Frontal cortex (tissue), 4 donors: ENCODE results near the gene CDC14A. TPM values are rescaled to one million over a fixed set of nuclear protein-coding genes. Genes with fewer than 3 reads are reported as not detected.

ENCODE experiments used
- DNase-seq, 2 donors: peaks; one replicate each; pipeline ENCODE4 v3.0.0; 2012; ENCODE audit warnings: low spot score in 2 of 2
- FAIRE-seq: peaks from 2 replicates; lab custom pipeline; 2012; peaks lifted over from hg19 to GRCh38; lab: Jason Lieb, UNC
- total RNA-seq: library from RNA; depleted of rRNA; stranded (reverse); fragments of >200 nt; gene quantifications from one replicate; pipeline ENCODE4 v1.2.3, GENCODE V29; 2014
- donor health status: control.
- donor health status: control.
- donor health status: control.

CDC14A gene
- total RNA-seq, 1 donor from 2014 or later: 2.9 TPM

- FAIRE-seq (no peak), DNase-seq (no peak)
Measured at GRCh38 chr1:100469578-100469977, 117.3 kb downstream of the CDC14A start.

DNA sequence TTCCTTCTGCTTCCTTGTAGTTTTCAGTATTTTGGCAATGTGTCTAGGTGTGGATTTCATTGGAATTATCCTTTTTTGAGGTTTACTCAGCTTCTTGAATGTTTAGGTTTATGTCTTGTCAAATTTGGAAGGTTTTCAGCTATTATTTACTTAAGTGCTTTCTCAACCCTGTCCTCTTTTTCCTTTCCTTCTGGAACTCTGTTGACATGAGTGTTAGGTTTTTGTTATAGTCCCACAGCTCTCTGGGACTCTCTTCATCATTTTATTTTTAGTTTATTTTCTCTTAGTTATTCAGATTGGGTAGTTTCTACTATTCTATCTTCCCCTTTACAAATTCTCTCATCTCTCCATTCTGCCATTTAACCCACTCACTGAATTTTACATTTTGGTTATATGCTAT lies 122.5 kb downstream of the CDC14A start:
- DNase-seq (no peak), FAIRE-seq (no peak)

DNA sequence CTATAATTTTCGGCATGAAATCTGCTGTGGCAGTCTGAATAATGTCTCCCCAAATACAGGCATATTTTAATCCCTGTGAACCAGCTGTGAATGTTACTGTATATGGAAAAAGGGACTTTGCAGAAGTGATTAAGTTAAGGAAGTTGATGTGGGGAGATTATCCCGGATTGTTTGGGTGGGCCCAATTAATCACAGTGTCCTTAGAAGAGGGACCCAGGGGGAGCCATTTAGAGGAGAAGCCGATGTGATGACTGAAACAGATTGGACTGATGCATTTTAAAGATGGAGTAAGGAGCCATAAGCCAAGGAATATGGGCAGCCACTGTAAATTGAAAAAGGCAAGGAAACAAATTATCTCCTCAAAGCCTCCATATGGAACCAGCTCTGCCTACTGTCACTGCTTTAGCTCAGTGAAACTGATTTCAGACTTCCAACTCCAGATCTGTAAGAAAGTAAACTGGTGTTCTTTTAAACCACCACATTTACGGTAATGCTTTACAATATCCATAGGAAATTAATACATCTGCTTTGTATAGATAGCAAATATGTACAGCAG lies 124.5 kb downstream of the CDC14A start:
- DNase-seq (no peak), FAIRE-seq (no peak)

GRCh38 chr1:100478816-100479215 lies 126.5 kb downstream of the CDC14A start:
- DNase-seq (no peak), FAIRE-seq (no peak)

DNA sequence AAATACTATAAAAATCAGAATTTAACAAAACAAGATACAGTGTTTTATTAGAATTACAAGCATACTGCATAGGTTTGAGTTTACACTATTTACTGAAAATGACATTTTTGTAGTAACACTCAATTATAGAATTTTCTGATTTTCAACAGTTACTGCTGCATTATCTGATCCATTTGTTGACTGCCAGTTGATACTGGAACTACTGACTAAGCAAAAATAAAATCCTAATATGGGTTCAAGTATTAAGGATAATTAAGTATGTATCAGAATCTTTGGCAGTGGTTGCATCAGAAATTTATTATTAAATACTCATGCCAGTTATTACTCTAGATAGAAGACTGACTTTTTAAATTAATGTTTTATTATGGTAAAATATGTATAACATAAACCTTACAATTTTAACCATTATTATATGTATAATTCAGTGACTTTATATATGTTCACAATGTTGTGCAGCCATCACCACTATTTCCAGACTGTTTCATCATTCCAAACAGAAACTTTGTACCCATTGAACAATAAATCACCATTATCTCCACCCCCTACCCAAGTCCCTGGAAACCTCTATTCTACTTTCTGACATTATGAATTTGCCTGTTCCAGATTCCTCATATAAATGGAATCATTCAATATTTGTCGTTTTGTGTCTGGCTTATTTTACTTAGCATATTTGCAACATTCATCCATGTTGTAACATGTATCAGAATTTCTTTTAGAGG lies 127.5 kb downstream of the CDC14A start:
- DNase-seq: no peak
- FAIRE-seq: peak; percentile 45

DNA sequence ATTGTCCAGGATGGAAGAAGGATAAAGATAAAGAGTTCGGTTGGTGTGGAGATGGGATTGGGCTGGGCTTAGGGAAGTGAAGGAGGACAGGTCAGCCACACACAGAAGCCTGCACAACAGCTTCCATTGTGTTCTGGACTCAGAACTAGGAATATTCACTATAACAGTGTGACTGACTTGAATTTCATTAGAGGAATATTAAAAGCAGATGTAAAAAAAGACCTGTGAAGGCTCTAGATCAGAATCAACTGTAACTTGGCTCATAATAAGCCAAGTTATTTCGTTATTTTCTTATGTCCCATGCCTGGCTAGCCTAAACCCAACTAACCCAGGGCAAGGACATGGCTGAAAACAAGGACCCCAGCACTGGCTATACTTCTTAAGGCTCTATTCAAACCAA lies 129.0 kb downstream of the CDC14A start:
- DNase-seq: no peak
- no peak for FAIRE-seq

- DNase-seq (no peak), FAIRE-seq (no peak)
Measured at GRCh38 chr1:100482167-100482566, 129.9 kb downstream of the CDC14A start.

- DNase-seq (no peak), FAIRE-seq (no peak)
Measured at GRCh38 chr1:100482748-100483147, 130.4 kb downstream of the CDC14A start.

DNA sequence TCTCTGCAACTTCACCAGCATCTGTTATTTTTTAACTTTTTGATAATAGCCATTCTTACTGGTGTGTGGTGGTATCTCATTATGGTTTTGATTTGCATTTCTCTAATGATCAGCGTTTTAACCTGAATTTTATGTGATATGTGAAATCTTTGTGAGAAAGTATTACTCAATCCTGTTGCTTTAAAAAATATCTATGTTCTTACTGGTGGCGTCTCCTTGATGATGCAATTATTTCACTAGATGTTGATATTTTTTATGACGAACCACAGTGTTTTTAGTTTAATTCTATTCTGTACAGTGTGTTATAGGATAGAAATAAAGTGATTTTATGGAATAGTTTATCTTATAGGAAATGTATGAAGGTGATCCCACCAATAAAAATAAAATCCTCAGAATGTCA lies 130.9 kb downstream of the CDC14A start:
- FAIRE-seq: no peak
- no peak for DNase-seq

DNA sequence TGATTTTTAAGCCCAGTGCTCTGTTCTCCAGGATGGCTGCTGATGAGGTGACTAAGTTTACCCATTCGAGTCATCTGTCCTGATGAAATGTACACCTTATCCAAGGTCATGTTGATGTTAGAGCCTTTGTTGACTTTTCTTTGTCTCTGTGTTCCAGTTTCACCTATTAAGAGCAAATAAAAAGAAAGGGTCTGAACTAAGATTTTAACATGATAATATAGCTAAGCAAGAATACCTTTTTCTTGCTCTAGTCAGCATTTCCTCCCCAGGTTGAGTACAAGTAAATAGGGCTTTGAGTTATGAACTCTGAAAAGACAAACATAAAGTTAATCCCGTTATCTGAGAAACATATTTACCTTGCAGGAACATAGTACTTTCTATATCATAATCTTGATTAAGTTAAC lies 133.6 kb downstream of the CDC14A start:
- no peak for DNase-seq
- no peak for FAIRE-seq

- no peak for FAIRE-seq
- DNase-seq: no peak
Measured at GRCh38 chr1:100494393-100495084, 142.2 kb downstream of the CDC14A start.

- no peak for FAIRE-seq
- no peak for DNase-seq
Measured at GRCh38 chr1:100496896-100497295, 144.6 kb downstream of the CDC14A start.

- DNase-seq (no peak), FAIRE-seq (no peak)
Measured at GRCh38 chr1:100497796-100498195, 145.5 kb downstream of the CDC14A start.

GRCh38 chr1:100499194-100499811 lies 147.0 kb downstream of the CDC14A start:
- FAIRE-seq: no peak
- no peak for DNase-seq

DNA sequence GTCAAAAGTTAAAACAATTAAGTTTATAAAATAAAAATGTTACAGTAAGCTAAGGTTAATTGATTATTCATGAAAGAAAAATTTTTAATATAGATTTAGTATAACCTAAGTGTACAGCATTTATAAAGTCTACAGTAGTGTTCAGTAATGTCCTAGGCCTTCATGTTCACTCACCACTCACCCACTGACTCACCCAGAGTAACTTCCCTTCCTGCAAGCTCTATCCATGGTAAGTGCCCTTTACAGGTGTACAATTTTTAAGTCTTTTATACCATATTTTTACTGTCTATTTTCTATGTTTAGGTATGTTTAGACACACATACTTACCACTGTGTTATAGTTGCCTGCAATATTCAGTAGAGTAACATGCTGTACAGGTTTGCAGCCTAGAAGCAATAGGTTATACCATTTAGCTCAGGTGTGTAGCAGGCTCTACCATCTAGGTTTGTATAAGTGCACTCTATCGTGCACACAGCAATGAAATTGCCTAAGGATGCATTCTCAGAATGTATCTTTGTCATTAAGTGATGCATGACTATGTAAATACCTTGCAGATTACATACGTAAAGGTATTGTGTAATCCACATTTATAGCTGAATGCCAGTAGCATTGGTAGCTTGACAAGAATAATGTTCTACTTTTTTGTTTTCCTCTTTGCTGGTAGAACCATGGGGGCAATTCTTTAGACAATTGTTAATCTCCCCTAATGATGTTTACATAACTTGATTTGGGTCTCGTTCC lies 149.9 kb downstream of the CDC14A start:
- FAIRE-seq: no peak

GRCh38 chr1:100506217-100506616 lies 153.9 kb downstream of the CDC14A start:
- FAIRE-seq (no peak), DNase-seq (no peak)

More for the DNA sequence above, 149.9 kb downstream of the CDC14A start:
- DNase-seq: no peak

DNA sequence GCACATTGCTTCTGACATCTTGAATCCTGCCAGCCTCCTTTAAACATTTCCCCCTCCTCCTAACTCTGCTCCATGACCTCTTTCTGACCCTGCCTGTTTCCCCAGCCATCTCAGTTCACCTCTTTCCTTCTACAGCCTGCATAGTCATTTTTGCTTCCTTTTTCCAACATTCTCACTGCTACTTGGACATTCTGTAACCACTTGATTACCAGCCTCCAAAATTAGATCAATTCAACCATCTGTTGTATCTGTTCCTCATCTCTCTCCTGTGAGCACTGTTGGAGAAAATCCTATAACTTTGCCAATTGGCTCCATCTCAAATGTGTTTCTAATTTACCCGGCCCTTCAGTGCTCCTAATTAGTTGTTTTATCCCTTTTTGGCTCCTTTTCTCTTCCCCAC lies 158.1 kb downstream of the CDC14A start:
- FAIRE-seq (no peak), DNase-seq (no peak)

- no peak for FAIRE-seq
- DNase-seq: no peak
Measured at GRCh38 chr1:100511058-100511457, 158.8 kb downstream of the CDC14A start.

- no peak for FAIRE-seq
- DNase-seq: no peak
Measured at GRCh38 chr1:100511773-100512172, 159.5 kb downstream of the CDC14A start.

GRCh38 chr1:100512803-100513352 lies 160.6 kb downstream of the CDC14A start:
- no peak for FAIRE-seq

More at GRCh38 chr1:100512803-100513352, 160.6 kb downstream of the CDC14A start:
- DNase-seq: no peak
